Activated CD4-positive, CD25-positive, alpha-beta regulatory T cell treated with anti-CD3 and anti-CD28 coated beads, Interleukin-2, amount 50 U/mL, for 16 hours (primary cell): ENCODE measurements around the gene NAA60.
"Not testable (repeated sequence)": the region's sequence is repeated elsewhere in the genome, so short reads cannot be mapped to it uniquely, and the experiment has no call there.

Experiments used
- DNase-seq: peaks from one replicate; pipeline ENCODE4 v3.0.0-alpha.2; 2020; ENCODE audit warnings: low read depth, low spot score

The NAA60 gene

DNA sequence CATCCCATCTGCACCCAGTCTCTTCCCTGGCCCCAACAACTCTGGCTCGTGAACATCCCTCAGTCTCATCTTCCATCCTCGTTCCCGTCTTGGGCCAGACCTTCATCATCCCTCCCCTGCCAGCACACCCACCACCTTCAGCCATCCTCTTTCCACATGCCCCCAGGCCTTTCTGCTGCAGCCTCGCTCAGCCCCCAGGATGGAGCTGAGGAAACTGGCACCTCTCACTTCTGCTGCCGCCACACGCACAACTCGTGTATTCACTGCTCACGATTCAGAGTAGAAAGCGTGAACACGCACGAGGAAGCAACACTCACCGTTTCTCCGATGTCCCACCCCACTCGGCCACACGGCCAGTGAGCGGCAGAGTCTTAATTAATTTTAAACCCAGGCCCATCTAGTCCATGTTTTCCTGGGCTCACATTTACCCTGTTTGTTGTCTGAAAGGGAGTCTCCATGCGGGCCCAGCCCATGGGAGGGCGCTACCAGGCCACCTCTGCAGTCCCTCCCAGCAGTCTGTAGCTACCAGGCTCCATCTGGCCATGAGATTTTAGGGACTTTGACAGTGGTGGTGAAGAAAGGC is 39.3 kb downstream of the NAA60 start:
- no peak for DNase-seq

DNA sequence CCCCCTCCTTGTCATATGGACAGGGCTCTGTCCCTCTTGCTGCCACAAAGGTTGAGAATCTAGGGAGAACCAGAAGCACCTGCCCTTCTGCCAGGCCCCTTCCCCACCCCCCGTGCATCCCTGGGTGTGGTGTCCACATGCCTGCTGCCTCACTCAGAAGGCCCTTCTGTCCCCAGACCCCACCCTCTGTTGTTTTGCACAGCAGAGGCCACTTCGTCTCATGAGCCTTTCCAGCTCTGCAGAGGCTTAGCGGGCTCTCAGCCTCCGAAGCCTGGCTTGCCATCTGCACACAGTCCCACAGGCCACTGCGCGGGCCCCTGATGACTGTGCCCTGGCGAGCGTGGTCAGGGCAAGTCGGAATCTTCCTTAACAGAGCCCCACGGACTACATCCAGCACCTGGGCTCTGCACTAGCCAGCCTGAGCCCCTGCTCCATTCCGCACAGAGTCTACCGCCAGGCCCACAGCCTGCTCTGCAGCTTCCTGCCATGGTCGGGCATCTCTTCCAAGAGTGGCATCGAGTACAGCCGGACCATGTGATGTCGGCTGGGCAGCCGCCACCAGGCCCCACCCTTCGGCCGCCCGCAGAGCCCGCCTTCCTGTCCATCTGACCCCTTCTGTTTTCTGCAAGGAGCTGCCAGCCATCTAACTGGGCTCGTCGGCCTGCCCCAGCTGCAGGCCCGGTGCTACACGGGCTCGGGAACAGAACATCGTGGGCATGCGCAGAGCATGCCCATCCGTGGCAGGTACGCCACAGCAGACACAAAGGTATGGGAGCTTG is 41.0 kb downstream of the NAA60 start:
- no peak for DNase-seq

- DNase-seq, result no peak
Measured at GRCh38 chr16:3485097-3485745, 41.7 kb downstream of the NAA60 start.

DNA sequence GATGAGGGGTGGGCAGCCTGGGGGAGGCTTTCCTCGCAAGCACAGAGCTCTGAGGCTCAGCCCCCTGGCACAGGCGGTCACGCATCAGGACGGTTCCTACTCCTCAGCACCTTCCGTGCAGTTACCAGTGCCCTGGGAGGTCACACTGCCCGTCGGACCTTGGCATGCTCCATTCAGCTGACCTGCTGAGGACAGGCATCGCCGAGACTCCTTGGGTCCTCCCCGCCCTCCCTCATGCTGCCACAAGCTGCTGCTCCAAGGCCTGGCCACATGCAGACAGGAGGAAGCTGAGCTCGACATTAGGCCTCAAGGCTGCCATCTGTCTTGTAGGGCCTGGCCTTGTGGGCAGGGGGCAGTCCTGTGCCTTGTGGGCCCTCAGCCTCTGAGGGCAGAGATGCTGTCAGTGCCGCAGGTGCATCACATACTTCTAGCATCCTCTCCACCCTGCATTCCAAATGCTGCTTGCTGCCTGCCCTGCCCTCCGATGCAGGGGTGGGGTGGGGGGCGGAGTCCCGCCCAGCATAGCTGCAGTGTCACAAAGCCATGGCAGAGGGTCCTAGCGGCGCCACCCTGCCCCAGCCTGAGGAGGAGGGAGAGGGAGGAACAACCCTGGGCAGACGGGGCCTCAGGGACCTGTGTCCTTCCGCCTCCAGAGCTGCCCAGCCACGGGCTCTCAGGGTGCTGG is 42.5 kb downstream of the NAA60 start:
- no peak for DNase-seq

- no peak for DNase-seq
Measured at GRCh38 chr16:3486506-3487215, 43.2 kb downstream of the NAA60 start.

GRCh38 chr16:3487521-3488410 is 44.3 kb downstream of the NAA60 start:
- no peak for DNase-seq

- DNase-seq, result no peak
Measured at GRCh38 chr16:3488801-3489200, 45.3 kb downstream of the NAA60 start.

GRCh38 chr16:3490911-3491629 is 47.6 kb downstream of the NAA60 start:
- DNase-seq, result no peak

- DNase-seq, result no peak
Measured at GRCh38 chr16:3492356-3492755, 48.9 kb downstream of the NAA60 start.

GRCh38 chr16:3494386-3494973 is 51.0 kb downstream of the NAA60 start:
- DNase-seq, result no peak

DNA sequence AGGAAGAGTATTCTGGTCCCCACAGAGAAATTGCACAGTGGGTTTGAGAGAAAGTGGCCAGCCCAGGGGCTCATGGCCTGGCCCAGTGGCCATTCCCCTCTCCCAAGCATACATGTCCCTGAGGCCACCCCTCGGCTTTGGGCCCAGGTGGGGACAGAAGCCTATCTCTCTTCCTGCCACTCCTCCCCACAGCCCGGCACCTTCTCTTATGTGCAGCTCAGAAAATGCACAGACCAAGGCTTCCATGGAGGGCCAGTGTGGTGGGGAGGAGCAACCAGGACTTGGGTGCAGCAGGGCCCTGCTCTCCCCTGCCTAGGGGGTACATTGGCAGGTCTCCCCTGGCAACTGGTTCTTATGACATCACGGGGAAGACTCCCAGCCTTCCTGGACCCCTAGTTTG is 51.7 kb downstream of the NAA60 start, which contains the start of gene C16orf90:
C16orf90 (minus strand) TSS at position 314 of the 400 bp plus-strand sequence; CDS start at position 246, 68 bp downstream.
- no peak for DNase-seq

GRCh38 chr16:3496386-3496785 is 52.9 kb downstream of the NAA60 start:
- DNase-seq, result no peak

DNA sequence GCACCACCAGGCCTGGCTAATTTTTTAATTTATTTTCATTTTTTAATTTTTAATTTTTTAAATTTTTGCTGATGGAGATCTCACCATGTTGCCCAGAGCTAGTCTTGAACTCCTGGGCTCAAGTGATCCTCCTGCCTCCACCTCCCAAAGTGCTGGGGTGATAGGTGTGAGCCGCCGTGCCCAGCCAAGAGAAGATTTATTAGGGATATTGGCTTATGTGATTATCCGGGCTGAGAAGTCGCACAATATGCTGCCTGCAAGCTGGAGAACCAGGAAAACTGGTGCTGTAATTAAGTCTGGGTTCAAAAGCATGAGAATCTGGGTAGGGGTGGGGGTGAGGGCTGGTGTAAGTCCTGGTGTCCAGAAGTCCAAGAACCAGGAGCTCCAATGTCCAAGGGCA is 54.3 kb downstream of the NAA60 start:
- no peak for DNase-seq

- DNase-seq, result no peak
Measured at GRCh38 chr16:3498988-3499387, 55.5 kb downstream of the NAA60 start.

GRCh38 chr16:3501412-3501761 is 57.9 kb downstream of the NAA60 start:
- DNase-seq, result not testable (repeated sequence)

- DNase-seq, result no peak
Measured at GRCh38 chr16:3501783-3502400, 58.4 kb downstream of the NAA60 start.

DNA sequence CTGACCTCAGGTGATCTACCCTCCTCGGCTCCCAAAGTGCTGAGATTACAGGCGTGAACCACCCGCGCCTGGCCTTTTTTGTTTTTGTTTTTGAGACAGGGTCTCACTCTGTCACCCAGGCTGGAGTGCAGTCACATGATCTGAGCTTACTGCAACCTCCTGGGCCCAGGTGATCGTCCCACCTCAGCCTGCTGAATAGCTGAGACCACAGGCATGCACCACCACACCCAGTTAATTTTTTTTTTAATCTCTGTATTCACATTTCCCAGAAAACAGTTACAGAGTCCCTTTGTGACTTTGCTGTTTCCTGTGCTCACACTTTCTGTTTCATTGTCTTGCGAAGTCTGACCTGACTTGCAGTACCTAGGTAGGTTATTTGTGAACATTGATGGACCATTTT is 60.0 kb downstream of the NAA60 start:
- DNase-seq, result no peak

- DNase-seq, result no peak
Measured at GRCh38 chr16:3508736-3509135, 65.3 kb downstream of the NAA60 start.

- DNase-seq, result no peak
Measured at GRCh38 chr16:3509470-3509928, 66.0 kb downstream of the NAA60 start.
